Measurements from ENCODE around the gene DVL3.

- TF ChIP-seq CTCF (IDR thresholded peaks at IDR 0.05 in 8 of 11, conservative IDR thresholded peaks at IDR 0.05 in 3 of 11) (no peak), POLR2AphosphoS5 (IDR thresholded peaks at IDR 0.05) (no peak)
These were observed 31.7 kb downstream of the DVL3 start for GRCh38 chr3:184186902-184187207.

All from spleen (tissue), 7 donors.